ENCODE results near the gene HPS5. TPM values are rescaled to one million over a fixed set of nuclear protein-coding genes. Genes with fewer than 3 reads are reported as not detected.

The HPS5 gene
- total RNA-seq, 1 experiment from 2014 or later = 31.8 TPM

GRCh38 chr11:18309691-18310090, 12.2 kb downstream of the HPS5 start:
- ChIA-PET POLR2A (interaction anchor here (1.5 to 12.1 kb wide), 4 partner anchors 12 to 84 kb away, joined by 4 to 239 read pairs (median 104); partner anchors contain the start of genes GTF2H1, HPS5 and LDHA), CTCF (interaction anchor here (1.2 to 5.9 kb wide), 3 partner anchors 13 to 66 kb away, joined by 3 to 27 read pairs (median 3); partner anchors contain the start of gene GTF2H1)
- Mint-ChIP-seq H3K27ac (ENCODE audit: low read depth, unreplicated experiment) (peak overlapping the region; percentile 96), H3K36me3 (ENCODE audit: insufficient read depth, unreplicated experiment) (peaks cover 68% of the 10 kb centered on the region), H3K4me1 (ENCODE audit: insufficient read depth, unreplicated experiment) (peaks cover 51% of the 10 kb centered on the region), H3K9me3 (ENCODE audit: unreplicated experiment) (no peaks in the 10 kb centered on the region), H3K4me3 (ENCODE audit: unreplicated experiment) (no peak overlapping the region), H3K27me3 (ENCODE audit: insufficient read depth, unreplicated experiment) (no peaks in the 10 kb centered on the region)
- TF ChIP-seq CTCF (IDR thresholded peaks at IDR 0.05; ENCODE audit: unreplicated experiment) = no peak
- DNase-seq (ENCODE audit: unreplicated experiment) = no peak
- intact Hi-C loops (cut with micrococcal nuclease) = loop anchor here (5.0 kb wide), 1 partner anchor 202 kb away; the partner anchor contains the start of gene SAAL1
- BruUV-seq (replicated peaks) = no TSS peak

GRCh38 chr11:18308242-18308641, 13.7 kb downstream of the HPS5 start:
- POLR2A ChIA-PET = interaction anchor here (0.8 to 12.1 kb wide), 10 partner anchors 8 to 325 kb away, joined by 3 to 239 read pairs (median 10); partner anchors contain the start of genes GTF2H1, HPS5, LDHA and TSG101

GRCh38 chr11:18307461-18308139, 14.3 kb downstream of the HPS5 start:
- intact Hi-C loops (cut with micrococcal nuclease) = no loop called here
- no peak for TF ChIP-seq CTCF (IDR thresholded peaks at IDR 0.05; ENCODE audit: unreplicated experiment)
- DNase-seq (ENCODE audit: unreplicated experiment) = peak; percentile 67
- Mint-ChIP-seq H3K27ac (ENCODE audit: low read depth, unreplicated experiment) (peak overlapping the region; percentile 86), H3K27me3 (ENCODE audit: insufficient read depth, unreplicated experiment) (no peaks in the 10 kb centered on the region), H3K9me3 (ENCODE audit: unreplicated experiment) (no peaks in the 10 kb centered on the region), H3K4me1 (ENCODE audit: insufficient read depth, unreplicated experiment) (peaks cover 44% of the 10 kb centered on the region), H3K4me3 (ENCODE audit: unreplicated experiment) (no peak overlapping the region), H3K36me3 (ENCODE audit: insufficient read depth, unreplicated experiment) (peaks cover 82% of the 10 kb centered on the region)
- ChIA-PET CTCF (interaction anchor here (0.6 to 5.9 kb wide), 4 partner anchors 9 to 506 kb away, joined by 3 to 27 read pairs (median 6); no protein-coding TSS in a partner anchor), POLR2A (interaction anchor here (0.8 to 12.1 kb wide), 12 partner anchors 8 to 326 kb away, joined by 3 to 239 read pairs (median 8); partner anchors contain the start of genes GTF2H1, HPS5, LDHA and TSG101)
- BruUV-seq (replicated peaks) = TSS peak; percentile 6

More at GRCh38 chr11:18308242-18308641, 13.7 kb downstream of the HPS5 start:
- no TSS peak for BruUV-seq (replicated peaks)
- DNase-seq (ENCODE audit: unreplicated experiment) = peak; percentile 19
- CTCF ChIA-PET = interaction anchor here (0.6 to 5.9 kb wide), 4 partner anchors 12 to 505 kb away, joined by 3 to 27 read pairs (median 4); no protein-coding TSS in a partner anchor
- H3K36me3 Mint-ChIP-seq (ENCODE audit: insufficient read depth, unreplicated experiment) = peaks cover 77% of the 10 kb centered on the region
- peak overlapping the region; percentile 86 for H3K27ac Mint-ChIP-seq (ENCODE audit: low read depth, unreplicated experiment)
- intact Hi-C loops (cut with micrococcal nuclease) = no loop called here
- H3K4me1 Mint-ChIP-seq (ENCODE audit: insufficient read depth, unreplicated experiment) = peaks cover 50% of the 10 kb centered on the region
- H3K4me3 Mint-ChIP-seq (ENCODE audit: unreplicated experiment) = no peak overlapping the region
- no peak for TF ChIP-seq CTCF (IDR thresholded peaks at IDR 0.05; ENCODE audit: unreplicated experiment)
- H3K9me3 Mint-ChIP-seq (ENCODE audit: unreplicated experiment) = no peaks in the 10 kb centered on the region
- no peaks in the 10 kb centered on the region for H3K27me3 Mint-ChIP-seq (ENCODE audit: insufficient read depth, unreplicated experiment)

GRCh38 chr11:18304745-18305144, 17.2 kb downstream of the HPS5 start:
- H3K27ac Mint-ChIP-seq (ENCODE audit: low read depth, unreplicated experiment) = no peak overlapping the region
- no peaks in the 10 kb centered on the region for H3K9me3 Mint-ChIP-seq (ENCODE audit: unreplicated experiment)
- H3K36me3 Mint-ChIP-seq (ENCODE audit: insufficient read depth, unreplicated experiment) = peaks cover 90% of the 10 kb centered on the region
- BruUV-seq (replicated peaks) = no TSS peak
- no peak for TF ChIP-seq CTCF (IDR thresholded peaks at IDR 0.05; ENCODE audit: unreplicated experiment)
- ChIA-PET CTCF (no interaction called here), POLR2A (interaction anchor here (0.7 to 9.9 kb wide), 4 partner anchors 7 to 63 kb away, joined by 3 to 239 read pairs (median 3); partner anchors contain the start of genes GTF2H1 and HPS5)
- intact Hi-C loops (cut with micrococcal nuclease) = no loop called here
- peaks cover 25% of the 10 kb centered on the region for H3K4me1 Mint-ChIP-seq (ENCODE audit: insufficient read depth, unreplicated experiment)
- H3K27me3 Mint-ChIP-seq (ENCODE audit: insufficient read depth, unreplicated experiment) = no peaks in the 10 kb centered on the region
- no peak for DNase-seq (ENCODE audit: unreplicated experiment)
- no peak overlapping the region for H3K4me3 Mint-ChIP-seq (ENCODE audit: unreplicated experiment)

All from MCF 10A (cell line).